HG02571 (cell line): ENCODE measurements around the gene CCDC102A.
"Not testable (repeated sequence)": the region's sequence is repeated elsewhere in the genome, so short reads cannot be mapped to it uniquely, and the experiment has no call there.

Experiments
- ATAC-seq: cut with Tn5 transposase; IDR thresholded peaks from one replicate; pipeline ENCODE4 v1.9.1; 2021; ENCODE audit warnings: mild to moderate bottlenecking, moderate library complexity; ENCODE audit not compliant: unreplicated experiment

CCDC102A gene

GRCh38 chr16:57504001-57504400 is 32.4 kb downstream of the CCDC102A start:
- no peak for ATAC-seq

- no peak for ATAC-seq
These were observed 33.0 kb downstream of the CCDC102A start for GRCh38 chr16:57503366-57503765.

- ATAC-seq = no peak
These were observed 34.2 kb downstream of the CCDC102A start for GRCh38 chr16:57502048-57502775.

GRCh38 chr16:57501492-57501891 is 34.9 kb downstream of the CCDC102A start:
- no peak for ATAC-seq

- no peak for ATAC-seq
These were observed 35.7 kb downstream of the CCDC102A start for GRCh38 chr16:57500578-57501111.

GRCh38 chr16:57499941-57500340 is 36.4 kb downstream of the CCDC102A start:
- not testable (repeated sequence) for ATAC-seq

- ATAC-seq = no peak
These were observed 38.3 kb downstream of the CCDC102A start for GRCh38 chr16:57498031-57498430.

- no peak for ATAC-seq
These were observed 39.2 kb downstream of the CCDC102A start for GRCh38 chr16:57497121-57497520.

- no peak for ATAC-seq
These were observed 42.6 kb downstream of the CCDC102A start for GRCh38 chr16:57493767-57494166.

- no peak for ATAC-seq
These were observed 47.1 kb downstream of the CCDC102A start for GRCh38 chr16:57489229-57489628.

- no peak for ATAC-seq
These were observed 49.2 kb downstream of the CCDC102A start for GRCh38 chr16:57486858-57487834.

GRCh38 chr16:57485916-57486857 is 50.2 kb downstream of the CCDC102A start, which contains the start of gene DOK4:
TSS of gene DOK4 (minus strand) at chr16:57486493. CDS start at chr16:57479507, 6,986 bp downstream.
- ATAC-seq = peak; percentile 79

GRCh38 chr16:57485091-57485915 is 51.1 kb downstream of the CCDC102A start:
- ATAC-seq = no peak

- ATAC-seq = no peak
These were observed 51.8 kb downstream of the CCDC102A start for GRCh38 chr16:57484515-57485005.

- ATAC-seq = no peak
These were observed 52.5 kb downstream of the CCDC102A start for GRCh38 chr16:57483725-57484514.

- no peak for ATAC-seq
These were observed 53.4 kb downstream of the CCDC102A start for GRCh38 chr16:57482845-57483545.

- ATAC-seq = no peak
These were observed 55.0 kb downstream of the CCDC102A start for GRCh38 chr16:57481421-57481820.

- ATAC-seq = no peak
These were observed 55.6 kb downstream of the CCDC102A start for GRCh38 chr16:57480754-57481230.
